A549 (cell line): ENCODE results near the gene TSPAN10. TPM values are rescaled to one million over a fixed set of nuclear protein-coding genes. Genes with fewer than 3 reads are reported as not detected.

Source experiments
- ATAC-seq, 2 experiments: fragments of 200-7000 bp in 1 of 2; fragments of >200 bp in 1 of 2; cut with Nextera tagmentation in 1 of 2; cut with Tn5 transposase in 1 of 2; 3 replicates each; pipeline versions ENCODE4 v1.8.0 to v1.9.1; 2018 to 2020; ENCODE audit warnings: mild to moderate bottlenecking in 1 of 2, moderate library complexity in 1 of 2
- CTCF ChIA-PET: fragments of 300-600 bp; sonication (Branson Sonifier 250); formaldehyde crosslinking; extraction: SDS; loops from one replicate; lab custom pipeline; 2021; ENCODE audit warnings: antibody characterized with exemption, inconsistent platforms; lab: Yijun Ruan, JAX
- POLR2A ChIA-PET: fragments of 350-600 bp; formaldehyde crosslinking; extraction: SDS; loops from one replicate; lab custom pipeline; 2021; ENCODE audit warnings: antibody characterized with exemption, inconsistent platforms; lab: Yijun Ruan, JAX
- DNase-seq, 2 experiments: peaks; one replicate each; pipeline versions ENCODE4 v3.0.0 to v3.0.0-alpha.2; 2011 to 2016; ENCODE audit warnings: low read depth in 1 of 2, low spot score in 1 of 2
- FAIRE-seq: peaks from 2 replicates; lab custom pipeline; 2011; peaks lifted over from hg19 to GRCh38; lab: Jason Lieb, UNC
- H3K27ac ChIP-seq, 2 experiments: fragments of >200 bp; sonication (Bioruptor Twin); formaldehyde crosslinking; 3 replicates each; pipeline ENCODE4 v1.5.1; 2016 to 2017
- H3K4me1 ChIP-seq: fragments of >200 bp; sonication (Bioruptor Twin); formaldehyde crosslinking; 3 replicates; pipeline ENCODE4 v1.6.1; 2016
- H3K4me2 ChIP-seq: fragments of >200 bp; sonication (Bioruptor Twin); formaldehyde crosslinking; 3 replicates; pipeline ENCODE4 v1.6.1; 2016
- H3K4me3 ChIP-seq: fragments of >200 bp; sonication (Bioruptor Twin); formaldehyde crosslinking; 3 replicates; pipeline ENCODE4 v1.5.1; 2016
- H3K9me3 ChIP-seq: fragments of >200 bp; sonication (Bioruptor Twin); formaldehyde crosslinking; 3 replicates; pipeline ENCODE4 v1.6.1; 2016
- BCL3 ChIP-seq: fragments of >200 bp; sonication (Bioruptor Twin); formaldehyde crosslinking; IDR thresholded peaks from 3 replicates; pipeline ENCODE4 v1.6.1; 2016
- CBX8 ChIP-seq: fragments of 200-600 bp; sonication (generic); IDR thresholded peaks from 2 replicates; pipeline ENCODE4 v1.6.1; 2016
- CEBPB ChIP-seq, 2 experiments: fragments of >200 bp in 1 of 2; sonication (Bioruptor Twin) in 1 of 2; formaldehyde crosslinking in 1 of 2; IDR thresholded peaks; 2 replicates each; pipeline ENCODE4 v1.6.1; 2012 to 2016
- CHD2 ChIP-seq: fragments of 150-350 bp; IDR thresholded peaks from 2 replicates; pipeline ENCODE4 v1.6.1; 2014; ENCODE audit warnings: low read length; ENCODE audit not compliant: partially characterized antibody
- E2F6 ChIP-seq: IDR thresholded peaks from 2 replicates; pipeline ENCODE4 v1.6.1; 2012; ENCODE audit warnings: low read depth, borderline replicate concordance
- EHMT2 ChIP-seq: fragments of 200-600 bp; sonication (generic); IDR thresholded peaks from 2 replicates; pipeline ENCODE4 v1.6.1; 2016; ENCODE audit warnings: antibody characterized with exemption, low read depth, mild to moderate bottlenecking, moderate library complexity
- FOSB ChIP-seq: fragments of 250-450 bp; sonication (Bioruptor Pico); IDR thresholded peaks from 2 replicates; pipeline ENCODE4 v1.5.0; 2020; ENCODE audit warnings: mild to moderate bottlenecking, moderate library complexity
- FOSL2 ChIP-seq, 2 experiments: fragments of 450-650 bp in 1 of 2; fragments of >200 bp in 1 of 2; sonication (Bioruptor Twin) in 1 of 2; formaldehyde crosslinking; IDR thresholded peaks; 2 replicates each; pipeline versions ENCODE4 v1.5.0 to v1.6.1; 2016 to 2020; ENCODE audit warnings: mild to moderate bottlenecking in 1 of 2, moderate library complexity in 1 of 2
- HMGXB4 ChIP-seq: fragments of 250-450 bp; sonication (Bioruptor Pico); IDR thresholded peaks from 2 replicates; pipeline ENCODE4 v1.5.0; 2021; ENCODE audit warnings: mild to moderate bottlenecking, moderate library complexity, borderline replicate concordance
- HOXB5 ChIP-seq: fragments of 250-450 bp; sonication (Bioruptor Pico); IDR thresholded peaks from 2 replicates; pipeline ENCODE4 v1.5.0; 2020; ENCODE audit warnings: mild to moderate bottlenecking, moderate library complexity
- KDM5A ChIP-seq: fragments of 200-600 bp; sonication (generic); IDR thresholded peaks from 2 replicates; pipeline ENCODE4 v1.6.1; 2016; ENCODE audit warnings: antibody characterized with exemption, mild to moderate bottlenecking
- MAX ChIP-seq: IDR thresholded peaks from 2 replicates; pipeline ENCODE4 v1.6.1; 2012
- NPAS2 ChIP-seq: fragments of 250-450 bp; sonication (Bioruptor Pico); IDR thresholded peaks from 2 replicates; pipeline ENCODE4 v1.8.0; 2022; ENCODE audit warnings: mild to moderate bottlenecking, moderate library complexity, borderline replicate concordance
- REST ChIP-seq: fragments of 200-600 bp; sonication (generic); IDR thresholded peaks from 2 replicates; pipeline ENCODE4 v1.6.1; 2016; ENCODE audit warnings: antibody characterized with exemption, mild to moderate bottlenecking, moderate library complexity
- RNF2 ChIP-seq: fragments of 200-600 bp; sonication (generic); IDR thresholded peaks from 2 replicates; pipeline ENCODE4 v1.6.1; 2016; ENCODE audit warnings: low read depth, mild to moderate bottlenecking, antibody characterized with exemption, moderate library complexity, borderline replicate concordance
- SMC3 ChIP-seq: fragments of >200 bp; sonication (Bioruptor Twin); formaldehyde crosslinking; IDR thresholded peaks from 3 replicates; pipeline ENCODE4 v1.6.1; 2018; ENCODE audit warnings: inconsistent platforms
- SREBF2 ChIP-seq: fragments of 450-650 bp; IDR thresholded peaks from 2 replicates; pipeline ENCODE4 v1.6.1; 2014; ENCODE audit warnings: mild to moderate bottlenecking, moderate library complexity
- TP53 ChIP-seq: fragments of 250-450 bp; sonication (Bioruptor Pico); IDR thresholded peaks from 2 replicates; pipeline ENCODE4 v1.5.0; 2021; ENCODE audit warnings: mild to moderate bottlenecking, moderate library complexity
- WGBS: methylation state at CpG from one replicate; pipeline ENCODE4 v1.1.6; 2017; ENCODE audit errors: missing lambda C conversion rate; 5-methylcytosine and 5-hydroxymethylcytosine counted together
- polyA plus RNA-seq, 4 experiments: library from polyadenylated mRNA; depleted of rRNA in 3 of 4; stranded (reverse); fragments of >200 nt; fragmentation: RNase III in 1 of 4; extraction: RNeasy Plus Mini Kit Qiagen cat#74134 plus additional on column Dnase treatment in 1 of 4; gene quantifications; 2 replicates in 3 of 4; 3 replicates in 1 of 4; pipeline ENCODE4 v1.2.3, GENCODE V29; 2011 to 2017

Gene TSPAN10
- polyA plus RNA-seq, 2 of the 4 experiments (the other 2 are of a cell fraction) = 1.4 to 6.3 TPM

GRCh38 chr17:81644976-81645952 lies 8.3 kb downstream of the TSPAN10 start:
- Histone ChIP-seq H3K27ac (no peak overlapping the region), H3K4me2 (no peak overlapping the region), H3K4me1 (peaks cover 12% of the 10 kb centered on the region), H3K4me3 (no peak overlapping the region), H3K9me3 (no peaks in the 10 kb centered on the region)
- FAIRE-seq (no peak), DNase-seq (no peak), ATAC-seq (no peak)
- POLR2A ChIA-PET = no interaction called here
- 78% methylated on average over 22 of the region's 29 CpGs for WGBS
- no peak for TF ChIP-seq KDM5A
- TF ChIP-seq E2F6 = no peak
- TF ChIP-seq FOSB (CRISPR knock-in tag) = no peak
- no peak for TF ChIP-seq CHD2
- no peak for TF ChIP-seq NPAS2
- TF ChIP-seq CBX8 = no peak
- TF ChIP-seq TP53 (CRISPR knock-in tag) = no peak
- no peak for TF ChIP-seq RNF2
- no peak for TF ChIP-seq FOSL2 (IDR thresholded peaks at IDR 0.05)
- no peak for TF ChIP-seq FOSL2 (CRISPR knock-in tag; IDR thresholded peaks at IDR 0.05)
- TF ChIP-seq REST = no peak
- TF ChIP-seq MAX = no peak
- no peak for TF ChIP-seq SREBF2
- no peak for TF ChIP-seq BCL3
- TF ChIP-seq SMC3 = no peak
- no peak for TF ChIP-seq HOXB5 (CRISPR knock-in tag)
- TF ChIP-seq EHMT2 = no peak
- no peak for TF ChIP-seq CEBPB (IDR thresholded peaks at IDR 0.05)
- no peak for TF ChIP-seq HMGXB4 (CRISPR knock-in tag)
- TF ChIP-seq, all 56 proteins: peak for 0
- CTCF ChIA-PET = interaction anchor here (0.9 kb wide), 1 partner anchor 89 kb away, joined by 4 read pairs; no protein-coding TSS in a partner anchor
